C4-2B (cell line): ENCODE results near the gene SLC34A3.

Source experiments
- CTCF ChIP-seq: fragments of 450-650 bp; conservative IDR thresholded peaks from 2 replicates; pipeline ENCODE4 v1.5.1; 2017; ENCODE audit warnings: mild to moderate bottlenecking
- ZFX ChIP-seq: fragments of 450-650 bp; IDR thresholded peaks from 2 replicates; pipeline ENCODE4 v1.6.1; 2017

- TF ChIP-seq CTCF = no peak
- TF ChIP-seq ZFX = peak; percentile 52; the same call in 1 of the 2 replicates
These were observed 7.4 kb upstream of the SLC34A3 start for GRCh38 chr9:137223078-137223970.
